GM18502 (cell line): ENCODE measurements around the gene RAB11B.
"Not testable (repeated sequence)": the region's sequence is repeated elsewhere in the genome, so short reads cannot be mapped to it uniquely, and the experiment has no call there.

Experiments used
- ATAC-seq: cut with Tn5 transposase; IDR thresholded peaks from one replicate; pipeline ENCODE4 v1.9.1; 2021; ENCODE audit warnings: mild to moderate bottlenecking; ENCODE audit not compliant: unreplicated experiment, poor library complexity

RAB11B gene

GRCh38 chr19:8421484-8422461 is 31.6 kb downstream of the RAB11B start:
- ATAC-seq = no peak

- no peak for ATAC-seq
Observed at GRCh38 chr19:8423817-8424223, 33.7 kb downstream of the RAB11B start.

- ATAC-seq = not testable (repeated sequence)
Observed at GRCh38 chr19:8425331-8425730, 35.2 kb downstream of the RAB11B start.

GRCh38 chr19:8426283-8426682 is 36.1 kb downstream of the RAB11B start:
- ATAC-seq = no peak

GRCh38 chr19:8429044-8429443 is 38.9 kb downstream of the RAB11B start:
- no peak for ATAC-seq

GRCh38 chr19:8429826-8430225 is 39.7 kb downstream of the RAB11B start:
- ATAC-seq = no peak

GRCh38 chr19:8430650-8431049 is 40.5 kb downstream of the RAB11B start:
- no peak for ATAC-seq

GRCh38 chr19:8438236-8438635 is 48.1 kb downstream of the RAB11B start:
- ATAC-seq = no peak

- ATAC-seq = no peak
Observed at GRCh38 chr19:8441725-8442544, 51.8 kb downstream of the RAB11B start.

GRCh38 chr19:8444140-8444676 is 54.0 kb downstream of the RAB11B start:
- not testable (repeated sequence) for ATAC-seq

- ATAC-seq = peak; percentile 90
Observed at GRCh38 chr19:8444677-8445487, 54.7 kb downstream of the RAB11B start, which contains the start of gene HNRNPM. Gene HNRNPM, plus strand, starts transcription at chr19:8444975. Its CDS starts 24 bp downstream, at chr19:8444999.

GRCh38 chr19:8445488-8446001 is 55.4 kb downstream of the RAB11B start:
- ATAC-seq = peak; percentile 38

- no peak for ATAC-seq
Observed at GRCh38 chr19:8446061-8446709, 56.0 kb downstream of the RAB11B start.

- ATAC-seq = no peak
Observed at GRCh38 chr19:8449830-8450229, 59.7 kb downstream of the RAB11B start.

- ATAC-seq = no peak
Observed at GRCh38 chr19:8451377-8451776, 61.2 kb downstream of the RAB11B start.

GRCh38 chr19:8451885-8452284 is 61.7 kb downstream of the RAB11B start:
- no peak for ATAC-seq

- ATAC-seq = no peak
Observed at GRCh38 chr19:8452446-8453123, 62.4 kb downstream of the RAB11B start.

- no peak for ATAC-seq
Observed at GRCh38 chr19:8453616-8454015, 63.5 kb downstream of the RAB11B start.
